H1 (cell line): ENCODE data around the gene ZDHHC11B. TPM values are rescaled to one million over a fixed set of nuclear protein-coding genes. Genes with fewer than 3 reads are reported as not detected.

Experiments
- CTCF ChIA-PET: fragments of 300-600 bp; sonication (Branson Sonifier 250); formaldehyde crosslinking; loops from one replicate; lab custom pipeline; 2021; ENCODE audit not compliant: partially characterized antibody; lab: Charles Lee
- POLR2A ChIA-PET: fragments of 300-600 bp; sonication (Branson Sonifier 250); formaldehyde crosslinking; loops from one replicate; lab custom pipeline; 2021; ENCODE audit warnings: inconsistent platforms; ENCODE audit not compliant: partially characterized antibody; lab: Charles Lee
- DNase-seq, 2 experiments: peaks; one replicate each; pipeline versions ENCODE4 v3.0.0 to v3.0.0-alpha.2; 2010 to 2022; ENCODE audit warnings: low spot score in 2 of 2, low read depth in 1 of 2, mixed read lengths in 1 of 2
- FAIRE-seq: peaks from 2 replicates; lab custom pipeline; 2011; peaks lifted over from hg19 to GRCh38; lab: Jason Lieb, UNC
- H2AFZ ChIP-seq: 2 replicates; pipeline ENCODE4 v1.8.1; 2012; ENCODE audit warnings: low read length, inconsistent platforms
- H2AK5ac ChIP-seq: 2 replicates; pipeline ENCODE4 v1.6.1; 2013; ENCODE audit warnings: low read depth, low read length
- H2BK120ac ChIP-seq: replicated peaks from 2 replicates; pipeline ENCODE3; 2013; ENCODE audit warnings: low read depth, low read length, inconsistent platforms
- H2BK12ac ChIP-seq: 2 replicates; pipeline ENCODE4 v1.6.1; 2013; ENCODE audit warnings: low read depth, low read length
- H2BK15ac ChIP-seq: 2 replicates; pipeline ENCODE4 v1.6.1; 2013; ENCODE audit warnings: low read length
- H2BK20ac ChIP-seq: 2 replicates; pipeline ENCODE4 v1.6.1; 2013; ENCODE audit warnings: low read length
- H2BK5ac ChIP-seq: 2 replicates; pipeline ENCODE4 v1.6.1; 2013; ENCODE audit warnings: low read depth, low read length
- H3K14ac ChIP-seq: 2 replicates; pipeline ENCODE4 v1.6.1; 2013; ENCODE audit warnings: inconsistent platforms; ENCODE audit not compliant: insufficient read length
- H3K18ac ChIP-seq: 2 replicates; pipeline ENCODE4 v1.6.1; 2013; ENCODE audit warnings: low read length; ENCODE audit errors: extremely low read depth
- H3K23ac ChIP-seq: 2 replicates; pipeline ENCODE4 v1.6.1; 2013; ENCODE audit warnings: inconsistent platforms; ENCODE audit not compliant: insufficient read length
- H3K23me2 ChIP-seq: 2 replicates; pipeline ENCODE4 v1.6.1; 2013; ENCODE audit warnings: low read depth, low read length
- H3K27ac ChIP-seq: 2 replicates; pipeline ENCODE4 v1.6.1; 2011; ENCODE audit warnings: low read depth, low read length, inconsistent platforms
- H3K27me3 ChIP-seq, 4 experiments: replicated peaks in 1 of 4; 1 replicate in 1 of 4; 2 replicates in 3 of 4; pipeline versions ENCODE4 v1.6.1 to v1.8.1; 2011 to 2013; ENCODE audit warnings: low read length in 3 of 4, mild to moderate bottlenecking in 3 of 4, inconsistent platforms in 2 of 4, mixed read lengths in 2 of 4, moderate library complexity in 1 of 4; ENCODE audit not compliant: control insufficient read depth in 3 of 4, insufficient read depth in 3 of 4; ENCODE audit errors: extremely low read depth in 1 of 4
- H3K36me3 ChIP-seq, 4 experiments: 2 replicates each; pipeline versions ENCODE4 v1.6.1 to v1.8.1; 2011 to 2013; ENCODE audit warnings: mild to moderate bottlenecking in 4 of 4, low read length in 3 of 4, moderate library complexity in 2 of 4, control low read depth in 1 of 4, inconsistent platforms in 1 of 4; ENCODE audit not compliant: insufficient read depth in 4 of 4, control insufficient read depth in 2 of 4
- H3K4ac ChIP-seq: replicated peaks from 2 replicates; pipeline ENCODE3; 2013; ENCODE audit warnings: low read length, low read depth, mixed read lengths, inconsistent platforms; ENCODE audit not compliant: insufficient read length
- H3K4me1 ChIP-seq, 4 experiments: replicated peaks in 1 of 4; 1 replicate in 1 of 4; 2 replicates in 3 of 4; pipeline versions ENCODE4 v1.6.1 to v1.8.1; 2011 to 2013; ENCODE audit warnings: low read length in 3 of 4, inconsistent platforms in 2 of 4, mixed read lengths in 1 of 4; ENCODE audit not compliant: insufficient read depth in 4 of 4, control insufficient read depth in 3 of 4
- H3K4me2 ChIP-seq, 2 experiments: 2 replicates each; pipeline versions ENCODE4 v1.6.1 to v1.8.1; 2011 to 2013; ENCODE audit warnings: low read depth in 2 of 2, low read length in 2 of 2, control low read depth in 1 of 2, inconsistent platforms in 1 of 2, mild to moderate bottlenecking in 1 of 2; ENCODE audit not compliant: insufficient read depth in 1 of 2
- H3K4me3 ChIP-seq, 4 experiments: fragments of 200-600, 300-600 bp in 1 of 4; sonication (generic), shearing (Covaris generic), sonication (Bioruptor Twin) in 1 of 4; 2 replicates each; pipeline versions ENCODE4 v1.5.1 to v1.8.1; 2011 to 2016; ENCODE audit warnings: low read length in 4 of 4, low read depth in 3 of 4, control low read depth in 2 of 4, inconsistent platforms in 2 of 4, mild to moderate bottlenecking in 2 of 4, mixed read lengths in 1 of 4, moderate library complexity in 1 of 4; ENCODE audit not compliant: insufficient read depth in 2 of 4; ENCODE audit errors: extremely low read depth in 1 of 4
- H3K56ac ChIP-seq: replicated peaks from 2 replicates; pipeline ENCODE3; 2013; ENCODE audit warnings: low read depth, mild to moderate bottlenecking, mixed read lengths, low read length, inconsistent platforms; ENCODE audit not compliant: insufficient read length
- H3K79me1 ChIP-seq: 2 replicates; pipeline ENCODE4 v1.6.1; 2013; ENCODE audit warnings: low read depth, low read length, control low read depth
- H3K79me2 ChIP-seq, 2 experiments: 2 replicates each; pipeline versions ENCODE4 v1.6.1 to v1.8.1; 2012 to 2013; ENCODE audit warnings: low read length in 2 of 2, mild to moderate bottlenecking in 2 of 2, inconsistent platforms in 1 of 2; ENCODE audit not compliant: insufficient read depth in 2 of 2, control insufficient read depth in 1 of 2
- H3K9ac ChIP-seq, 4 experiments: replicated peaks in 1 of 4; 1 replicate in 1 of 4; 2 replicates in 3 of 4; pipeline versions ENCODE4 v1.6.1 to v1.8.1; 2011 to 2013; ENCODE audit warnings: low read depth in 3 of 4, low read length in 3 of 4, control low read depth in 2 of 4, mild to moderate bottlenecking in 2 of 4, moderate library complexity in 2 of 4, inconsistent platforms in 1 of 4; ENCODE audit errors: extremely low read depth in 1 of 4
- H3K9me3 ChIP-seq, 2 experiments: 2 replicates each; pipeline versions ENCODE4 v1.6.1 to v1.8.1; 2012 to 2013; ENCODE audit warnings: mild to moderate bottlenecking in 2 of 2, moderate library complexity in 2 of 2, control low read depth in 1 of 2, inconsistent platforms in 1 of 2, low read depth in 1 of 2, low read length in 1 of 2, mixed read lengths in 1 of 2; ENCODE audit not compliant: insufficient read depth in 2 of 2
- H4K20me1 ChIP-seq, 2 experiments: replicated peaks in 1 of 2; 2 replicates each; pipeline versions ENCODE3 to v1.8.1; 2011 to 2013; ENCODE audit warnings: inconsistent platforms in 2 of 2, low read length in 2 of 2, mild to moderate bottlenecking in 1 of 2; ENCODE audit not compliant: insufficient read depth in 2 of 2, control insufficient read depth in 1 of 2
- H4K5ac ChIP-seq: 2 replicates; pipeline ENCODE4 v1.6.1; 2013; ENCODE audit warnings: low read length, low read depth, mixed read lengths, inconsistent platforms; ENCODE audit not compliant: insufficient read length
- H4K8ac ChIP-seq: 2 replicates; pipeline ENCODE4 v1.8.0; 2013; ENCODE audit warnings: mild to moderate bottlenecking, moderate library complexity, low read length, inconsistent platforms; ENCODE audit not compliant: insufficient read depth; ENCODE audit errors: extremely low read depth
- H4K91ac ChIP-seq: replicated peaks from 2 replicates; pipeline ENCODE3; 2013; ENCODE audit warnings: low read length, mixed read lengths, inconsistent platforms; ENCODE audit not compliant: insufficient read length
- CREB1 ChIP-seq: IDR thresholded peaks from 2 replicates; pipeline ENCODE4 v1.6.1; 2012; ENCODE audit warnings: inconsistent platforms
- GABPA ChIP-seq: IDR thresholded peaks from 2 replicates; pipeline ENCODE4 v1.6.1; 2011; ENCODE audit warnings: mild to moderate bottlenecking, low read length, moderate library complexity, borderline replicate concordance; ENCODE audit not compliant: insufficient read depth
- RAD21 ChIP-seq, 2 experiments: IDR thresholded peaks in 1 of 2; conservative IDR thresholded peaks in 1 of 2; 2 replicates each; pipeline ENCODE4 v1.6.1; 2011; ENCODE audit warnings: low read depth in 2 of 2, low read length in 2 of 2, improper control_type of control experiment in 1 of 2, inconsistent platforms in 1 of 2, mild to moderate bottlenecking in 1 of 2, moderate library complexity in 1 of 2
- RXRA ChIP-seq: IDR thresholded peaks from 2 replicates; pipeline ENCODE4 v1.6.1; 2011; ENCODE audit warnings: low read depth, mild to moderate bottlenecking, low read length, moderate library complexity; ENCODE audit not compliant: insufficient read depth
- YY1 ChIP-seq: IDR thresholded peaks from 2 replicates; pipeline ENCODE4 v1.6.1; 2011; ENCODE audit warnings: low read depth, mild to moderate bottlenecking, low read length
- WGBS, 2 experiments: shearing (Covaris generic) in 1 of 2; methylation state at CpG; one replicate each; pipeline versions ENCODE4 v1.1.6 to v1.1.7; 2013 to 2015; ENCODE audit warnings: low lambda C conversion rate in 2 of 2, mixed read lengths in 2 of 2, inconsistent platforms in 1 of 2, low coverage in 1 of 2, missing lambda C conversion rate in 1 of 2; ENCODE audit not compliant: insufficient replicate concordance in 2 of 2, insufficient coverage in 1 of 2, insufficient read length in 1 of 2; ENCODE audit errors: extremely low coverage in 1 of 2, missing lambda C conversion rate in 1 of 2; 5-methylcytosine and 5-hydroxymethylcytosine counted together
- polyA plus RNA-seq, 7 experiments: library from polyadenylated mRNA; depleted of rRNA in 3 of 7; stranded (reverse) in 5 of 7; unstranded in 2 of 7; fragments of >200 nt in 5 of 7; fragments of 200-250 nt in 2 of 7; gene quantifications; 1 replicate in 5 of 7; 2 replicates in 1 of 7; 4 replicates in 1 of 7; pipeline versions ENCODE4 v1.2.1 to v1.2.3, GENCODE V29; 2011 to 2013; ENCODE audit warnings: missing spikeins in 2 of 7, mixed read lengths in 2 of 7
- total RNA-seq: library from RNA; stranded (reverse); fragmentation: NEBNext Ultra II Directional; extraction: Animal tissue kit (Norgen Biotek cat#: 25700); gene quantifications from 2 replicates; pipeline ENCODE4 v1.2.1, GENCODE V29; 2021
- TF ChIP-seq, protein P1 (sequence below), 3 experiments: IDR thresholded peaks; 1 replicate in 2 of 3; 2 replicates in 1 of 3; pipeline versions ENCODE4 v1.5.1 to v1.6.1; 2011; ENCODE audit warnings: low read length in 3 of 3, mild to moderate bottlenecking in 3 of 3, inconsistent platforms in 2 of 3, low read depth in 1 of 3, moderate library complexity in 1 of 3; ENCODE audit not compliant: insufficient read depth in 1 of 3; ENCODE audit errors: control extremely low read depth in 1 of 3

ZDHHC11B gene
- total and polyA plus RNA-seq, 2 of the 8 experiments (the other 6 are each of a cell fraction or from before 2014, with no cell fraction given) = 0.29 to 2.5 TPM

GRCh38 chr5:671459-672328 is 112.8 kb downstream of the ZDHHC11B start:
- Histone ChIP-seq H2BK12ac (peak overlapping the region; percentile 87; the same call in 1 of the 2 replicates), H3K14ac (no peak overlapping the region), H3K79me2 (no peaks in the 10 kb centered on the region), H3K23ac (no peak overlapping the region), H3K56ac (no peak overlapping the region), H3K79me1 (no peaks in the 10 kb centered on the region), H2BK20ac (no peak overlapping the region), H3K4me1 (peaks cover 0 to 21% (median 10%) of the 10 kb centered on the region in 4 experiments; a peak in 6 of 7 replicates), H3K4me2 (peak overlapping the region in 1 of 2 experiments; percentile 37; a peak in 2 of 4 replicates), H3K9me3 (no peaks in the 10 kb centered on the region), H2BK5ac (no peak overlapping the region), H3K18ac (no peak overlapping the region), H2BK15ac (no peak overlapping the region), H3K4ac (no peak overlapping the region), H3K36me3 (peaks cover 3 to 6% (median 5%) of the 10 kb centered on the region in 4 experiments; a peak in 6 of 8 replicates), H3K23me2 (no peaks in the 10 kb centered on the region), H3K9ac (peak overlapping the region in 2 of 4 experiments; percentile 29 to 55; a peak in 2 of 7 replicates), H3K4me3 (no peak overlapping the region), H2AK5ac (peak overlapping the region; percentile 53; the same call in 1 of the 2 replicates)
- POLR2A ChIA-PET = interaction anchor here (0.9 to 1.2 kb wide), 2 partner anchors 57 to 58 kb away, joined by 3 to 4 read pairs; no protein-coding TSS in a partner anchor
- 59% methylated on average over 22 of the region's 27 CpGs; no CpG with 5 or more reads in 1 of the 2 experiments for WGBS, 2 experiments
- DNase-seq = peak in 1 of 2 experiments; percentile 90
- TF ChIP-seq, protein P1, sequence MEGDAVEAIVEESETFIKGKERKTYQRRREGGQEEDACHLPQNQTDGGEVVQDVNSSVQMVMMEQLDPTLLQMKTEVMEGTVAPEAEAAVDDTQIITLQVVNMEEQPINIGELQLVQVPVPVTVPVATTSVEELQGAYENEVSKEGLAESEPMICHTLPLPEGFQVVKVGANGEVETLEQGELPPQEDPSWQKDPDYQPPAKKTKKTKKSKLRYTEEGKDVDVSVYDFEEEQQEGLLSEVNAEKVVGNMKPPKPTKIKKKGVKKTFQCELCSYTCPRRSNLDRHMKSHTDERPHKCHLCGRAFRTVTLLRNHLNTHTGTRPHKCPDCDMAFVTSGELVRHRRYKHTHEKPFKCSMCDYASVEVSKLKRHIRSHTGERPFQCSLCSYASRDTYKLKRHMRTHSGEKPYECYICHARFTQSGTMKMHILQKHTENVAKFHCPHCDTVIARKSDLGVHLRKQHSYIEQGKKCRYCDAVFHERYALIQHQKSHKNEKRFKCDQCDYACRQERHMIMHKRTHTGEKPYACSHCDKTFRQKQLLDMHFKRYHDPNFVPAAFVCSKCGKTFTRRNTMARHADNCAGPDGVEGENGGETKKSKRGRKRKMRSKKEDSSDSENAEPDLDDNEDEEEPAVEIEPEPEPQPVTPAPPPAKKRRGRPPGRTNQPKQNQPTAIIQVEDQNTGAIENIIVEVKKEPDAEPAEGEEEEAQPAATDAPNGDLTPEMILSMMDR (IDR thresholded peaks at IDR 0.05; ENCODE audit: control extremely low read depth in 1 of 3, insufficient read depth in 1 of 3, low read depth in 1 of 3, low read length in 3 of 3) = peak in 2 of 3 experiments; percentile 88 to 94; a peak in 3 of 4 replicates
- no peak for TF ChIP-seq RXRA
- TF ChIP-seq GABPA = peak; percentile 36; the same call in 1 of the 2 replicates
- peak; percentile 86 to 93 for TF ChIP-seq RAD21 (IDR thresholded peaks at IDR 0.05 in 1 of 2, conservative IDR thresholded peaks at IDR 0.05 in 1 of 2; ENCODE audit: low read depth in 2 of 2, low read length in 2 of 2)
- TF ChIP-seq YY1 = 0 out of 2 replicates have a peak, but pooled peaks have one; percentile 61
- TF ChIP-seq CREB1 = peak; percentile 34; the same call in 1 of the 2 replicates
- TF ChIP-seq, all 59 proteins: peak for 5
- H3K27me3 ChIP-seq = peaks cover 0 to 12% (median 5%) of the 10 kb centered on the region in 4 experiments; a peak in 3 of 7 replicates
- peak overlapping the region; percentile 95 for H4K8ac ChIP-seq
- peaks cover 12 to 15% of the 10 kb centered on the region in 2 experiments for H4K20me1 ChIP-seq
- H2AFZ ChIP-seq = no peak overlapping the region
- H4K91ac ChIP-seq = no peak overlapping the region
- no peak overlapping the region for H2BK120ac ChIP-seq
- FAIRE-seq = no peak
- H4K5ac ChIP-seq = no peak overlapping the region
- CTCF ChIA-PET = interaction anchor here (0.7 to 5.4 kb wide), 14 partner anchors 9 to 231 kb away, joined by 3 to 29 read pairs (median 4); partner anchors contain the start of genes BRD9 and TRIP13
- H3K27ac ChIP-seq = peak overlapping the region; percentile 38; the same call in 1 of the 2 replicates
